BLaER1 treated with 17β-estradiol and CSF1 and Interleukin-3, amounts not matched to agents 10 nM and 100 nM (cell line): Measurements from ENCODE around the gene VPS13D.
A peak's percentile ranks its signal among the peaks of the same experiment; 100 is the strongest.

ENCODE experiments used
- H3K27ac ChIP-seq, 11 experiments: shearing (Covaris generic); formaldehyde crosslinking; 2 replicates each; pipeline ENCODE4 v1.8.1; 2022
- H3K27me3 ChIP-seq, 11 experiments: shearing (Covaris generic); formaldehyde crosslinking; 2 replicates each; pipeline ENCODE4 v1.8.1; 2022
- H3K36me3 ChIP-seq, 11 experiments: shearing (Covaris generic); formaldehyde crosslinking; 2 replicates each; pipeline ENCODE4 v1.8.1; 2022
- H3K4me1 ChIP-seq, 10 experiments: shearing (Covaris generic); formaldehyde crosslinking; 2 replicates each; pipeline ENCODE4 v1.8.1; 2022
- H3K4me2 ChIP-seq, 11 experiments: shearing (Covaris generic); formaldehyde crosslinking; 2 replicates each; pipeline ENCODE4 v1.8.1; 2022
- H3K4me3 ChIP-seq, 10 experiments: shearing (Covaris generic); formaldehyde crosslinking; 2 replicates each; pipeline ENCODE4 v1.8.1; 2022
- H3K9ac ChIP-seq, 11 experiments: shearing (Covaris generic); formaldehyde crosslinking; 2 replicates each; pipeline ENCODE4 v1.8.1; 2022
- H3K9me3 ChIP-seq, 11 experiments: shearing (Covaris generic); formaldehyde crosslinking; replicated peaks in 1 of 11; 2 replicates each; pipeline ENCODE4 v1.8.1; 2022
- H4K20me1 ChIP-seq, 11 experiments: shearing (Covaris generic); formaldehyde crosslinking; 2 replicates each; pipeline ENCODE4 v1.8.1; 2022
- Cebpa-rat ChIP-seq, 11 experiments: shearing (Covaris generic); IDR thresholded peaks; 2 replicates each; pipeline ENCODE4 v1.8.1; 2022

VPS13D gene

GRCh38 chr1:12511128-12511484 lies 281.3 kb downstream of the VPS13D start:
- H3K4me2 ChIP-seq = peak overlapping the region; percentile 73 to 94 (median 85)
- peak overlapping the region; percentile 6 to 51 (median 31); a peak in 13 of 20 replicates for H3K4me3 ChIP-seq
- no peaks in the 10 kb centered on the region for H4K20me1 ChIP-seq
- peaks cover 20 to 38% (median 26%) of the 10 kb centered on the region in 11 experiments; a peak in 20 of 22 replicates for H3K36me3 ChIP-seq
- H3K9me3 ChIP-seq = no peaks in the 10 kb centered on the region
- 0 out of 22 replicates have a peak, but pooled peaks of 1 of the 11 experiments have one; percentile 29 for TF ChIP-seq Cebpa-rat (IDR thresholded peaks at IDR 0.05)
- H3K4me1 ChIP-seq = peaks cover 29 to 39% (median 30%) of the 10 kb centered on the region in 10 experiments
- H3K9ac ChIP-seq = peak overlapping the region in 9 of 11 experiments; percentile 33 to 64 (median 53); a peak in 16 of 22 replicates
- H3K27ac ChIP-seq = peak overlapping the region in 10 of 11 experiments; percentile 39 to 81 (median 74); a peak in 19 of 22 replicates
- H3K27me3 ChIP-seq = no peaks in the 10 kb centered on the region

DNA sequence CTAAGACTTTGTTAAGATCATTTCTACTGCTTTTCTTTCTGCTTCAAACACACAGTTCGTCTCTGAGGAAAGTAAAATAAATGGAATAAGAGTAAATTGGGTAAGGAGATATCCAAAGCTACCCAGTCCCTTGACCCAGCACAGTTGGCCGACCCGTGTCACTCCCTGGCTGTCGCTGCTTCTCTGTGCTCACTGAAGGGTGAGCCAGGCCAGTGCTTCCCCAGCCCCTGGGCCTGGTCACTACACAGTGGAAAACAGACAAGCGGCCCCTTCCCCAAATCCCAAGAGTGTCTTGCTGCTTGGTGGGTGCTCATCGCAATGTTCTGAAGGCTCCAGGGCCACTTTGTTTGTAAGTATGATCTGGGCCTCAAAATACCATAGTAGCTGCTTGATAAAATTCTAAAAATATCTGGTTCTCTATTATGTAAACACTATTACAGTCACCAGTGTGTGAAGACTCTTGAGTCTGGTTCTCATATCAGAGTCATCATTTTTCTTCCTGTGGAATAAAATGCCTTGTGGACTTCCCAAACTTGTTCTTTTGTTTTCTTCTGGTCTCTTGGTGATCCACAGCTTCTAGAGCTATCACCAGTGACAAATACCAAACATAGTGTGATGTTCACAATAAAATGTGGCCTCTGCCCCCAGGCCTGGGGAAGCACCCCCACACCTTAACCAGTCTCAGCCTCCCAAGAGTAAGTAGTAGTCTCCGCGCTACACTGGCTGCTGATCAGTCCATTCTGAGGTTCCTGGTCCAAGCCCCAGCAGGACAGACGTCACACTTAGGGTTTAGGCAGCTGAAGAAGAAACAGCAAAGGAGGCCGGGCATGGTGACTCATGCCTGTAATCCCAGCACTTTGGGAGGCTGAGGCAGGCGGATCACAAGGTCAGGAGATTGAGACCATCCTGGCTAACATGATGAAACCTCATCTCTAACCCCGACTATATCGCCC lies 282.0 kb downstream of the VPS13D start:
- TF ChIP-seq Cebpa-rat (IDR thresholded peaks at IDR 0.05) = no peak

GRCh38 chr1:12513181-12513580 lies 283.4 kb downstream of the VPS13D start:
- peaks cover 4 to 17% (median 8%) of the 10 kb centered on the region in 11 experiments; a peak in 18 of 22 replicates for H3K36me3 ChIP-seq
- no peaks in the 10 kb centered on the region for H3K9me3 ChIP-seq
- no peak overlapping the region for H3K27ac ChIP-seq
- H3K4me1 ChIP-seq = peaks cover 29 to 39% (median 30%) of the 10 kb centered on the region in 10 experiments
- no peak for TF ChIP-seq Cebpa-rat (IDR thresholded peaks at IDR 0.05)
- H3K4me2 ChIP-seq = no peak overlapping the region; a peak in 1 of 22 replicates
- H4K20me1 ChIP-seq = no peaks in the 10 kb centered on the region
- H3K4me3 ChIP-seq = no peak overlapping the region
- H3K27me3 ChIP-seq = no peaks in the 10 kb centered on the region
- no peak overlapping the region for H3K9ac ChIP-seq

More for the DNA sequence above, 282.0 kb downstream of the VPS13D start:
- Histone ChIP-seq H3K4me3 (peak overlapping the region in 2 of 10 experiments; percentile 5 to 51; a peak in 1 of 20 replicates), H3K9ac (peak overlapping the region in 7 of 11 experiments; percentile 26 to 64 (median 42); a peak in 10 of 22 replicates), H3K27ac (peak overlapping the region in 10 of 11 experiments; percentile 39 to 81 (median 72); a peak in 20 of 22 replicates), H3K4me2 (peak overlapping the region; percentile 73 to 94 (median 85)), H3K4me1 (peaks cover 29 to 39% (median 30%) of the 10 kb centered on the region in 10 experiments), H3K9me3 (no peaks in the 10 kb centered on the region), H3K36me3 (peaks cover 14 to 31% (median 20%) of the 10 kb centered on the region in 11 experiments; a peak in 20 of 22 replicates), H3K27me3 (no peaks in the 10 kb centered on the region), H4K20me1 (no peaks in the 10 kb centered on the region)

DNA sequence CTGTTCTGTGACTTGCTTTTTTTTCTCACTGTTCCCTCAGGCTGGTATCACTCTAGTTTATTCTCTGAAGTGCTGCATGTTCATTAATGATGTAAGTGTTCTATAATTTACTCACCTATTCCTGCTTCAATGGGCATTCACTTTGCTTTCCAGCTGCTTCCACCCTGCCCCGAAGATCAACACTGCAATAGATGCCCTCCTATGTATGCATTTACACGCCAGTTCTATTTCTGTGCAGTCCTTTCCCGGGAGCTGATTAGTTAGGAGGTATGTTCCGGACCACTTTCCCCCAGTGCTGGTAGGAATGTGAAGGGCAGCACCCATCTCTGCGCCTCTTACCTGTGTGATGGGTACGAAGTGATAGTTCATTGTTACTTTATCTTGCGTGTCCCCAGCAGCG lies 284.8 kb downstream of the VPS13D start:
- Histone ChIP-seq H3K4me2 (no peak overlapping the region), H3K36me3 (peaks cover 0 to 8% (median 0%) of the 10 kb centered on the region in 11 experiments; a peak in 2 of 22 replicates), H3K27me3 (no peaks in the 10 kb centered on the region), H3K4me1 (peaks cover 26 to 31% (median 27%) of the 10 kb centered on the region in 10 experiments), H4K20me1 (no peaks in the 10 kb centered on the region), H3K27ac (no peak overlapping the region), H3K9me3 (no peaks in the 10 kb centered on the region), H3K4me3 (no peak overlapping the region), H3K9ac (no peak overlapping the region)
- no peak for TF ChIP-seq Cebpa-rat (IDR thresholded peaks at IDR 0.05)

- no peaks in the 10 kb centered on the region for H3K9me3 ChIP-seq
- H4K20me1 ChIP-seq = no peaks in the 10 kb centered on the region
- no peak for TF ChIP-seq Cebpa-rat (IDR thresholded peaks at IDR 0.05)
- peaks cover 19 to 24% (median 20%) of the 10 kb centered on the region in 10 experiments for H3K4me1 ChIP-seq
- no peak overlapping the region for H3K4me2 ChIP-seq
- no peak overlapping the region for H3K27ac ChIP-seq
- H3K27me3 ChIP-seq = no peaks in the 10 kb centered on the region
- no peak overlapping the region for H3K4me3 ChIP-seq
- H3K9ac ChIP-seq = no peak overlapping the region
- peaks cover 0 to 8% (median 0%) of the 10 kb centered on the region in 11 experiments; a peak in 2 of 22 replicates for H3K36me3 ChIP-seq
These were observed 285.4 kb downstream of the VPS13D start for GRCh38 chr1:12515234-12515633.

- Histone ChIP-seq H3K27me3 (no peaks in the 10 kb centered on the region), H3K4me2 (no peak overlapping the region), H3K9me3 (no peaks in the 10 kb centered on the region), H3K9ac (no peak overlapping the region), H4K20me1 (no peaks in the 10 kb centered on the region), H3K27ac (no peak overlapping the region), H3K36me3 (peaks cover 0 to 8% (median 0%) of the 10 kb centered on the region in 11 experiments; a peak in 2 of 22 replicates), H3K4me3 (no peak overlapping the region), H3K4me1 (peaks cover 4 to 9% (median 5%) of the 10 kb centered on the region in 10 experiments)
- no peak for TF ChIP-seq Cebpa-rat (IDR thresholded peaks at IDR 0.05)
These were observed 286.9 kb downstream of the VPS13D start for GRCh38 chr1:12516741-12517140.

GRCh38 chr1:12518931-12519692 lies 289.3 kb downstream of the VPS13D start:
- no peak overlapping the region for H3K9ac ChIP-seq
- no peak overlapping the region for H3K4me3 ChIP-seq
- H3K4me1 ChIP-seq = peaks cover 0 to 5% (median 0%) of the 10 kb centered on the region in 10 experiments; a peak in 4 of 20 replicates
- TF ChIP-seq Cebpa-rat (IDR thresholded peaks at IDR 0.05) = no peak
- no peaks in the 10 kb centered on the region for H3K36me3 ChIP-seq
- no peaks in the 10 kb centered on the region for H3K27me3 ChIP-seq
- H3K27ac ChIP-seq = no peak overlapping the region
- H3K4me2 ChIP-seq = peak overlapping the region in 3 of 11 experiments; percentile 12 to 38 (median 13); a peak in 1 of 22 replicates
- H4K20me1 ChIP-seq = no peaks in the 10 kb centered on the region
- H3K9me3 ChIP-seq = no peaks in the 10 kb centered on the region

DNA sequence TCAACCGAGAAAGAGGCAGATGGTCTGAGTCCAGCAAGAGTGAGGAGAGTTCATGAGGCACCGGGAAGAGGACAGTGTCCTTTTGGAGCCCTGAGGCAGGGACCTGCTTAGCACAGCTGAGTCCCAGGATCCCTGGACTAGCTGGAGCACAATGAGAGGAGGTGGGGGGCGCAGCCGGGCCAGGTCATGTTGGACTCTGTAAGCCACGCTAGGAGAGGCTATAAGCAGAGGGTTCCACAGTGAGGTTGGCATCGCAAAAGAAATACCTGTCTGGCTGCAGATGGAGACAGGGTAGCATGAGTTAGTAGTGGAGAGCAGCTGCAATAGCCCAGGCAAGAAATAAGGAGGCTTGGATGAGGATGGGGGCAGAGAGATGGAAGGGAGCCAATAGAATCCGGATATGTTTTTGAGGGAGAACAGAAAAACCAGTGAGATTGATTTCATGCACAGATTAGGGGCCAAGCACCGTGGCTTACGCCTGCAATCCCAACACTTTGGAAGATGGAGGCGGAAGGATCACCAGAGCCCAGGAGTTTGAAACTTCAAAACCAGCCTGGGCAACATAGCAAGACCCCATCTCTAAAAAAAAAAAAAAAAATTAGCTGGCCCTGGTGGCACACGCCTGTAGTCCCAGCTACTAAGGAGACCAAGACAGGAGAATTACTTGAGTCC lies 290.0 kb downstream of the VPS13D start:
- no peak overlapping the region for H3K4me2 ChIP-seq
- H3K9me3 ChIP-seq = no peaks in the 10 kb centered on the region
- no peak for TF ChIP-seq Cebpa-rat (IDR thresholded peaks at IDR 0.05)
- H3K4me1 ChIP-seq = peaks cover 0 to 5% (median 0%) of the 10 kb centered on the region in 10 experiments; a peak in 4 of 20 replicates
- no peak overlapping the region for H3K9ac ChIP-seq
- no peak overlapping the region for H3K27ac ChIP-seq
- no peaks in the 10 kb centered on the region for H3K27me3 ChIP-seq
- H4K20me1 ChIP-seq = no peaks in the 10 kb centered on the region
- H3K4me3 ChIP-seq = no peak overlapping the region
- H3K36me3 ChIP-seq = no peaks in the 10 kb centered on the region
